HL-60 (cell line): ENCODE data around the gene TMEM61.

Source experiments
- GABPA ChIP-seq: IDR thresholded peaks from 2 replicates; pipeline ENCODE4 v1.6.1; 2012; ENCODE audit warnings: low read depth
- POLR2AphosphoS5 ChIP-seq: IDR thresholded peaks from 2 replicates; pipeline ENCODE4 v1.6.1; 2012; ENCODE audit warnings: low read depth
- SPI1 ChIP-seq: IDR thresholded peaks from 2 replicates; pipeline ENCODE4 v1.6.1; 2012; ENCODE audit warnings: low read depth, mild to moderate bottlenecking, borderline replicate concordance
- TF ChIP-seq, protein P1 (sequence below): IDR thresholded peaks from one replicate; pipeline ENCODE4 v1.5.1; 2011; ENCODE audit warnings: low read length, control low read depth, inconsistent platforms; ENCODE audit not compliant: insufficient read depth
- TF ChIP-seq, protein P2 (sequence below): IDR thresholded peaks from 2 replicates; pipeline ENCODE4 v1.6.1; 2012; ENCODE audit warnings: low read depth; ENCODE audit not compliant: insufficient replicate concordance

GRCh38 chr1:55039342-55040082 lies 59.1 kb downstream of the TMEM61 start, which contains the start of gene PCSK9:
- TF ChIP-seq, protein P1, sequence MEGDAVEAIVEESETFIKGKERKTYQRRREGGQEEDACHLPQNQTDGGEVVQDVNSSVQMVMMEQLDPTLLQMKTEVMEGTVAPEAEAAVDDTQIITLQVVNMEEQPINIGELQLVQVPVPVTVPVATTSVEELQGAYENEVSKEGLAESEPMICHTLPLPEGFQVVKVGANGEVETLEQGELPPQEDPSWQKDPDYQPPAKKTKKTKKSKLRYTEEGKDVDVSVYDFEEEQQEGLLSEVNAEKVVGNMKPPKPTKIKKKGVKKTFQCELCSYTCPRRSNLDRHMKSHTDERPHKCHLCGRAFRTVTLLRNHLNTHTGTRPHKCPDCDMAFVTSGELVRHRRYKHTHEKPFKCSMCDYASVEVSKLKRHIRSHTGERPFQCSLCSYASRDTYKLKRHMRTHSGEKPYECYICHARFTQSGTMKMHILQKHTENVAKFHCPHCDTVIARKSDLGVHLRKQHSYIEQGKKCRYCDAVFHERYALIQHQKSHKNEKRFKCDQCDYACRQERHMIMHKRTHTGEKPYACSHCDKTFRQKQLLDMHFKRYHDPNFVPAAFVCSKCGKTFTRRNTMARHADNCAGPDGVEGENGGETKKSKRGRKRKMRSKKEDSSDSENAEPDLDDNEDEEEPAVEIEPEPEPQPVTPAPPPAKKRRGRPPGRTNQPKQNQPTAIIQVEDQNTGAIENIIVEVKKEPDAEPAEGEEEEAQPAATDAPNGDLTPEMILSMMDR = no peak
- TF ChIP-seq POLR2AphosphoS5 (no peak), SPI1 (no peak), GABPA (no peak)
- TF ChIP-seq, protein P2, sequence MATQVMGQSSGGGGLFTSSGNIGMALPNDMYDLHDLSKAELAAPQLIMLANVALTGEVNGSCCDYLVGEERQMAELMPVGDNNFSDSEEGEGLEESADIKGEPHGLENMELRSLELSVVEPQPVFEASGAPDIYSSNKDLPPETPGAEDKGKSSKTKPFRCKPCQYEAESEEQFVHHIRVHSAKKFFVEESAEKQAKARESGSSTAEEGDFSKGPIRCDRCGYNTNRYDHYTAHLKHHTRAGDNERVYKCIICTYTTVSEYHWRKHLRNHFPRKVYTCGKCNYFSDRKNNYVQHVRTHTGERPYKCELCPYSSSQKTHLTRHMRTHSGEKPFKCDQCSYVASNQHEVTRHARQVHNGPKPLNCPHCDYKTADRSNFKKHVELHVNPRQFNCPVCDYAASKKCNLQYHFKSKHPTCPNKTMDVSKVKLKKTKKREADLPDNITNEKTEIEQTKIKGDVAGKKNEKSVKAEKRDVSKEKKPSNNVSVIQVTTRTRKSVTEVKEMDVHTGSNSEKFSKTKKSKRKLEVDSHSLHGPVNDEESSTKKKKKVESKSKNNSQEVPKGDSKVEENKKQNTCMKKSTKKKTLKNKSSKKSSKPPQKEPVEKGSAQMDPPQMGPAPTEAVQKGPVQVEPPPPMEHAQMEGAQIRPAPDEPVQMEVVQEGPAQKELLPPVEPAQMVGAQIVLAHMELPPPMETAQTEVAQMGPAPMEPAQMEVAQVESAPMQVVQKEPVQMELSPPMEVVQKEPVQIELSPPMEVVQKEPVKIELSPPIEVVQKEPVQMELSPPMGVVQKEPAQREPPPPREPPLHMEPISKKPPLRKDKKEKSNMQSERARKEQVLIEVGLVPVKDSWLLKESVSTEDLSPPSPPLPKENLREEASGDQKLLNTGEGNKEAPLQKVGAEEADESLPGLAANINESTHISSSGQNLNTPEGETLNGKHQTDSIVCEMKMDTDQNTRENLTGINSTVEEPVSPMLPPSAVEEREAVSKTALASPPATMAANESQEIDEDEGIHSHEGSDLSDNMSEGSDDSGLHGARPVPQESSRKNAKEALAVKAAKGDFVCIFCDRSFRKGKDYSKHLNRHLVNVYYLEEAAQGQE = no peak
